HK-2 (cell line): Measurements from ENCODE around the gene HOXD10.

Experiments used
- DNase-seq: peaks from one replicate; pipeline ENCODE4 v3.0.0-alpha.2; 2018; ENCODE audit not compliant: unreplicated experiment

HOXD10 gene

GRCh38 chr2:176082824-176083751 is 33.5 kb upstream of the HOXD10 start:
- no peak for DNase-seq

DNA sequence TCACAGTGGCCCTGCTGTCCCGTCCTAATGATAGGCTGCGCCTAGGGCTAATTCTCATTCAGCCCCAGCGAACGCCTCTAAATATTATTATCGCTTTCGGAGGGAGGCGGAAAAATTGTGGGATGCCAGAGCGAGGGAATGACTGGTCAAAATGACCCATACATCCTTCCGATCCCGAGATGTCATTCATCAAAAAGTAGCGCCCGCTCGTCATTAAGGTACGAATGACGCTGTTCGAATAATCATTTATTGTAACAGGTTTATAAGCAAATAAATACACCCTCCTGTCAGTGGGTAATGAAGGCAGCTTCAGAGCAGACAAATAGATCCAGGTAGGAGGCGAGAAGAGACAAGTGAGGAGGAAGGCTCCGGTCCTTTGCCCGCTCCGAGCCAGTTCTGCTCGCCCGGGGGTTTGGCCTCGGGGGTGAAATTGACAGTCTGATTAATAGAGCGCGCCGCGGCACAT is 32.7 kb upstream of the HOXD10 start, which contains the start of gene EVX2:
TSS of gene EVX2 (minus strand) at position 167 of the 466 bp plus-strand sequence. CDS start 186 bp downstream, outside the sequence.
- DNase-seq = no peak

GRCh38 chr2:176084611-176085119 is 31.9 kb upstream of the HOXD10 start:
- no peak for DNase-seq

- DNase-seq = no peak
These were observed 31.3 kb upstream of the HOXD10 start for GRCh38 chr2:176085120-176085788.

DNA sequence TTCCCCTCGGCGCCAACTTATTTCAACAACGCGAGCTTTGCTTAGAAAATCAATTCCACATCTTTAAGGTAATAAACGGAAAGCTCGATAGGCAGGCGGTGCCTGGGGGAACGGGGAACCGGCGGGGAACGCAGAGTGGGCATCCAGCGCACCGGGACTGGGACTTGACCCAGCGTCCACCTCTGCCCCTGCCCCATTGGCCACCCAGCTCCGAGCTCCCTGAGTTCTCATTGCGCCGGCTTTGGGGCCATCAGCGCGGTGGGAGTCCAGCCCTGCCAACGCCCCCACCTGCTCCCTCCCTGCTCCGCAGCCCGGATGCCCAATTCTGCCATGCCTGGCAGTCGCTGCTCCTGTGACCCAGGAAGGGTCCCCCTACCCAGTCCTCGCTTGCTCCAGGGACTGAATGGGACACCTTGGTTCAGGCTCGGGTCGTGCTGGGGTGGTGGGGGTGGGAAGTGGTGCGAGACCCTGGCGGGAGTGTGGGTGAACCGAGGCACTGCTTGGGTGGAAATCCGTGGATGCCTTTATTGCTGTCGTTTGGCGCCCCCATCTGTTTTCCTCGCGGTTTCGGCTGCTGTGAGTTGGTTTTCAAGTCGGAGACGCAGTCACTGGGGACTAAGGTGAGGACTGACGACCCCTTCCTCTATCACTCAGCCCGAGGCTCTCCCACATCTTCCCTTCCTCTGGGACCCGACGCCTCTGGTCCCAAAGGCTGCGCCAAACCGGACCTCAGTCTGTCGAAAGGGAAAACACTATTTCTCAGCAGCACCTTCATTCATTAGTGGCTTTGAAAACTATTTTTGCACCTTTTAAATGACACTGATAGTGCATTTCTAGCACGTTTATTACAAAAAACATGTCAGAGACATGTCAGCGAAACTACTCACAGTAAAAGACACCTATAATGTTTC is 30.5 kb upstream of the HOXD10 start:
- DNase-seq = no peak

DNA sequence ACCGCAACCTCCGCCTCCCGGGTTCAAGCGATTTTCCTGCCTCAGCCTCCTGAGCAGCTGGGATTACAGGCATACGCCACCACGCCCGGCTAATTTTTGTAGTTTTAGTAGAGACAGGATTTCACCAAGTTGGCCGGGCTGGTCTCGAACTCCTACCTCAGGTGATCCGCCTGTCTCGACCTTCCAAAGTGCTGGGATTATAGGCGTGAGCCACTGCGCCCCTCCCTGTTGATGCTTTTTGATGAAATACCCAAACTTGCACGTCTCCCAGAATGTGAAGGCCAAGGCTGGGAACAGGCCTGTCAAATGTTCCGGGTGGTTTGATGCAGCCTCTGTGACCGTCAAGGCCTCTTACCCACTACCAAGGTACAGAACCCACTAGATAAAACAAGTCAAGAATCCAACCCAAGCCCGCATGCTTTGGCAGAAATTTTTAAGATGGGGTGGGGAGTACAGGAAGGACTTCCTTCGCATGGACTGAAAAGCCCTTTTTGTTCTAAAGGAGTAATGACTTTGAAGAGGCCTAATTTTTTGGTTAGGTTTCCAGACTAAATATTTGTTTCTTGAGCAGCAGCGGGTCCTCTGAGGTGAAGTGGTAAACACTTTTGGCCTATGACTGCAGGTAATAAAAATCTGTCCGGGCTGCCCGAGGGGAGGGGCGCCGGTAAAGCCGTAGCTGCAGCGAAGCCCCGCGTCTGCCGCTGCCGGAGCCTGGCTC is 29.1 kb upstream of the HOXD10 start:
- DNase-seq = no peak

DNA sequence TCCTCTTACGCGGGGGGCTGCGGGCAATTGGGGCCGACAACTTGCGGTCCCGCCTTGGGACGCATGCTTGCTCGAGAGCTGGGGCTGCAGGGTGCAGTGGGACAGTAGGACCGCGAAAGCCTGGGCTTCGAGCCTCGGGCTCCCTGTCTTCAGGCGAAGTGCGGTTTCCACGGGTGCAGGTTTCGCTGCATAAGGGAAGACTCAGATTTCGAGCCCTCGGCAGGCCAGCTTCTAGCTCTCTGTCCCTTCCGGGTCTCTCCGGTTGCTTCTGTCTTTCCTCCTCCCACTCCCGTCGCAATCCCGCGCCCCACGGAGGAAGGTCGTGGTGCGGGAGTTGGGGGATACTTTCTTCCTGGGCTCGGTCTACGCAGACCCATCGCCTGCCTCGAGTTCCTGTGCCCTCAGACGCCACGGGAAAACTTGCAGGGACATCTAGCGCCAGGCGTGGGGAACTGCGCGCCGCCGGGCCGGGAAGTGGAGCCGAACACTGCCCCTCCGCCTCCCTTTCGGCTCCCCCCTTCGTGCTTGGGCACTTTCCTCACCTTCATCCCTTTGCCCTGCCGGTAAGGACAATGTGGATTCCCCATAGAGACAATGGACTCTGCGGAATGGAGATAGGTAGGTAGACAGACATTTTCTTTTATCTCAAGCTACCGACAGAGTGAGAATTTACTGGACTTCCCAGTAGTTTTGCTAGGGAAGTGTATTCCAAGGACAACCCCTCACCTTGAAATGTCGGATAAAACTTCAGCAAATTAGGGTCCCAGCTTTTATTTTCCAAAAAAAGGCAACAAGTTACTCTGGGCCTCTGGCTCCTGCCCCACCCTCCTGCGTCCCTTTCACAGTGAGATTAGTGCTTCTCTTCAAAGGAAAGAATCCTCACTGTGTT is 28.3 kb upstream of the HOXD10 start:
- peak; percentile 66 for DNase-seq

- DNase-seq = no peak
These were observed 27.4 kb upstream of the HOXD10 start for GRCh38 chr2:176088937-176089842.

DNA sequence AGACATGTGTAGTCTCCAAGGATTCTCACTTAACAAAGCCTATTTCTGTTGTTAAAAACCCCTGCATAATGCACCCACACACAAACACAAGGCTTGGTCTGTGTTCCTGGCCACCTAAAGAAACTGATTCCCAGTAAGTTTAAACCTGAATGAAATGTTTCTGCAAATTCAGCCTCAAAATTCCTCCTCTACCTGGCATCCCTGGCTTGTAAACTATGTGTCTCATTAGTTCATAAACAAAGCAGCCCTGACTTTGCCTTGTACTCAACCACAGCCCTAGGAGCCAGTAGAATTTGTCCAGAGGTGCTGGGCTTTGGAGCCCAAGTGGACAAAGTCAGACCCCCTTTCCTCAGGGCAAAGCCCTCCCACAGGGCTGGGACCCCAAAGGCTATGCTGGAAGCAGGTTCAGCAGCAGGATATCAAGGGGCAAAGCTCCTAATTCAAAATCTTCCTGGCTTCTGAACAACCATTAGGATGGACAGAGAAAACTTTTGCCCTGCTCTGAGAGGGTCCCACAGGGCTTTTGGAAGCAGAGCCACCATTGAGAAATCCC is 26.7 kb upstream of the HOXD10 start:
- no peak for DNase-seq

DNA sequence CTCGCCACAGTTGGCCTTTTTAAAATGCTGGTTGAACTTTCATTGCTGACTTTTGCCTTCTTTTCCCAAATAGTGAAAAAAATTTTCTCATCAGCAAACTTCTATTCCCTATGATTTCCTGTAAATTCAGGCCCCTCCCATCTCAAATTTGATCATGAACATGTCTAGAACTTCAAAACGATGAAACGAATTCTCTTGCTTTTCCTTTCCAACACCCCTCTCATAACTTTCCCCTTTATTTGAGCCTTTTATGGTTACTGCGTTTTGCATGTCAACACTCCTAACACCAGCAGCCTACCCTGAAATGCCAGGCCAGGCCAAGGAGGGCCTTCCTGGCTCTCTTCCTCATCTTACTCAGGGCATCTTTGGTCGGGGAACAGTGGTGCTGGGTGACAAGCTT is 25.7 kb upstream of the HOXD10 start:
- DNase-seq = no peak

DNA sequence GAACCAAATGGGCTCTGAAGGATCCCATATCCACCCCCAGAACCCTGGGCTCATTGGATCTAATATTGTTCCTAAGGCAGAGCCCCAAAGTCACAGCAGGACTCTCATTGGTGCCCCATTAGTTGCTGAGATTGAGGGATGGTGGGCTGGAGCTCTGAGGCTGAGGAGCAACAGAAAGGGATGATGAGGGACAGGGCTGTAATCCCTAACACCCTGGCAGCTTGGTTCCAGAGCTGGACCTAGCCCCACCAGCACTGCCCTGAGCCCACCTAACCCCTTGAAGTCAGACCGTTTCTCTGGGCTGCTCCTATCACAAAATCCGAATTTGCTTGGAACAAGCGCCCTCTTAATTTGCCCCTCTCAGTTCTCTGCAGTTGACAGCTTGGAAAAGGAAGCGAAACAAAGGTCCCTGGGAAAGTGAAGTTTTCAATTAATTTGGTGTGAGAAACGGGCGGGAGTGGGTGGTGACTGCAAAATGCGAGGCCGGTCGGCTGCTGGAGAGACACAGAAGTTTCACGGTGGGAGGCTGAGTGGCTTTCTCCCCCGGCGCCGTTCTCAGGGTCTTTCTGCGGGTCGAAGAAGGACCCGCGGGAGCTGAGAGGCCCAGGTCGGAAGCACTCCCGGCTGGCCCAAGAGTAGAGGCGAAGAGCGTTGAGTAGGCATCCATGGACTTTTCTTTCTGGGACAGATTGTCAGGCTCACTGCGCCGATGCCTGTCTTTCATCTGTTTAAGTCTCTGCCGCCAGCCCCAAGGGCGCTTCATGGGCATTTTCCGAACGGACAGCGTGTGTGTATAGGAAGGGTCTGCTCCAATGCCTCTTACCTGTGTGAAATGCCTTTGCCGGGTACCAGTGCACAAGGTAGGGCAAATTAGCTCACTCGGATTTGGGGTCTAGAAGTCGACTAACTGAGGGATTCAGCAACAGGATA is 25.0 kb upstream of the HOXD10 start:
- no peak for DNase-seq

GRCh38 chr2:176092270-176093144 is 24.1 kb upstream of the HOXD10 start, which contains the start of gene HOXD13:
HOXD13 (plus strand) TSS chr2:176092721; CDS start chr2:176092891, 170 bp downstream.
- no peak for DNase-seq

DNA sequence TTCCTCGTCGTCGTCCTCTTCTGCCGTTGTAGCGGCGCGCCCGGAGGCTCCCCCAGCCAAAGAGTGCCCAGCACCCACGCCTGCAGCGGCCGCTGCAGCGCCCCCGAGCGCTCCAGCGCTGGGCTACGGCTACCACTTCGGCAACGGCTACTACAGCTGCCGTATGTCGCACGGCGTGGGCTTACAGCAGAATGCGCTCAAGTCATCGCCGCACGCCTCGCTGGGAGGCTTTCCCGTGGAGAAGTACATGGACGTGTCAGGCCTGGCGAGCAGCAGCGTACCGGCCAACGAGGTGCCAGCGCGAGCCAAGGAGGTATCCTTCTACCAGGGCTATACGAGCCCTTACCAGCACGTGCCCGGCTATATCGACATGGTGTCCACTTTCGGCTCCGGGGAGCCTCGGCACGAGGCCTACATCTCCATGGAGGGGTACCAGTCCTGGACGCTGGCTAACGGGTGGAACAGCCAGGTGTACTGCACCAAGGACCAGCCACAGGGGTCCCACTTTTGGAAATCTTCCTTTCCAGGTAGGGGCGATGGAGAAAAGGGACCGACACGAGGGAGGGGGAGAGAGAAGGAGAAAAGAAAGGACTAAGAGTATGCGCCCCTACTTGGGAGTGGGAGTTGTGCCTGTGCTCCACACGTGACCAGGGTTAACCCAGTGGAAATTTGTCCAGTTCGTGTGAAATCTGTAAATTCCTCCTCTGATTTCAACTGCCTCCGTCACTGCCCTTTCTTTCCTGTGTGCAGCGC is 23.3 kb upstream of the HOXD10 start:
- DNase-seq = no peak

GRCh38 chr2:176093898-176094249 is 22.7 kb upstream of the HOXD10 start:
- no peak for DNase-seq

GRCh38 chr2:176094349-176094748 is 22.2 kb upstream of the HOXD10 start:
- DNase-seq = no peak

DNA sequence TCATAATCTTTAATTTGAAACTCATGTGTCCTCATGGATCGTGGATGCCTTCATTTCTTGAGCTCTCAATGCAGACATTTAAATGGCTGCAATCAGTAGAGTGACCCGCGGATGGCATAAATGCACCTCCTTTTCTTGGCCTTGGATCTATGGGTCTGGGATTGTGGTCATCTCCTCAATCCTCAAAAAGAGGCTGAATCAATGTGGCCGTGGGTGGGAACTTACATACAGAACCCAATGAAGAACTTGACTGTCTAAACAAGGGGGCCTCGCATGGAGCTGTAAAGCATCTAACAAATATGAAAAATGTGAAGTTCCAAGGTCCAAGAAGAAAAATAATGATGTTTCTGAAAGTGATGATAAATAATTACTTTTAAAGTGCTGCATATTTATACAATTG is 21.2 kb upstream of the HOXD10 start:
- DNase-seq = no peak
